ENCODE data around the gene FER1L5. TPM values are rescaled to one million over a fixed set of nuclear protein-coding genes. Genes with fewer than 3 reads are reported as not detected.

The FER1L5 gene
- total RNA-seq, result 0.54 and 0.91 TPM in 2 replicates

DNA sequence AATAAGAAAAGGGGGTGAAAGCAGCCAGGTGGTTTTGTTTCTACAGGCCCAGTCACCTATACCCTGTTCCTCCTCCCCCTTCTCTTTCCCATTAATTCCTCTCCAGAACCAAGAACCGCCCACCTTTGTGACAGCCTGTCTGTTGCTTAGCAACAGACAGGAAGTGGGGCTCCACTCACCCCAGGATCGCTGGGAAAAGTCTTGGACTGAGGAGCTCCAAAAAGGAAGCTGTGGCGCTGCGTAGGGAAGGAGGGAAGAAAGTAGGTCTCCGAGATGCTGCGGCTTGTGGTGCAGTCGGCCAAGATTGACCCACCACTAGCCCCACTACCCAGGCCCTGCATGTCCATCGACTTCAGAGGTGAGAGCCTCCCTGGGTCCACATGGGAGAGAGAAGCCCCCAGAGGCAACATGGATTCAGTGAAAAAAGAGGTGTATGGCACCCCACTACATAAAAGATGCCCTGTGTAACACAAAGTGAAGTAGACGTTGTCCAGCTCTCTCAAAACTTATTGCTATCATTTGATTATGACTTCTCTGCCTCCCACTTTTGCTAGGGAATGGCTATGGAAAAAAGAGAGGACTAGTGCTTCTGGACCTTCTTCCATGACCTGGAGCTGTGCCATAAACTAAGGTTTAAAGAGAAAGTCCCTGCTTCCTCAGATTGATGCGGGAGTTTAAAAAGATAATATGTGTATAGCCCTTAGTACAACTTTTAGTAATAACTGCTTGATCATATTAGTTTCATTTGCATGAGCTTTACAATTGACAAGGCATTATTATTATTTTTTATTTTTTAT lies at the start of gene FER1L5:
Gene FER1L5, plus strand, starts transcription at position 201 of the 797 bp plus-strand sequence. Its CDS starts 73 bp downstream, at position 274.

GRCh38 chr2:96638144-96639121 lies 4.1 kb upstream of the FER1L5 start, which contains the start of gene KANSL3:
TSS of gene KANSL3 (minus strand) at chr2:96638312. CDS start at chr2:96637135, 1,177 bp downstream.

GRCh38 chr2:96739633-96740428 lies 97.3 kb downstream of the FER1L5 start, which contains the start of gene LMAN2L:
TSS of gene LMAN2L (minus strand) at chr2:96740064. CDS start at chr2:96740040, 24 bp downstream.

Other genes with a start within 250 kb of the FER1L5 start
- not detected in 2 replicates for gene NEURL3, start 137.4 kb upstream of the FER1L5 start, total RNA-seq
- 5.5 and 10.8 TPM in 2 replicates for gene ARID5A, start 106.0 kb upstream of the FER1L5 start, total RNA-seq
- gene KANSL3, start 4.5 kb upstream of the FER1L5 start, total RNA-seq, result 45.1 and 45.9 TPM in 2 replicates
- gene LMAN2L, start 97.3 kb downstream of the FER1L5 start, total RNA-seq, result 16.9 and 17.1 TPM in 2 replicates
- 3.8 and 4.5 TPM in 2 replicates for gene CNNM4, start 118.1 kb downstream of the FER1L5 start, total RNA-seq
- gene CNNM3, start 173.5 kb downstream of the FER1L5 start, total RNA-seq, result 6.1 and 6.8 TPM in 2 replicates
- 1.6 and 3.0 TPM in 2 replicates for gene ANKRD23, start 201.3 kb downstream of the FER1L5 start, total RNA-seq
- gene ANKRD39, start 215.3 kb downstream of the FER1L5 start, total RNA-seq, result 5.2 and 5.9 TPM in 2 replicates
- 17.2 and 20.4 TPM in 2 replicates for gene SEMA4C, start 227.3 kb downstream of the FER1L5 start, total RNA-seq